Glutamatergic neuron (in vitro differentiated cells): ENCODE data around the gene STX10. TPM values are rescaled to one million over a fixed set of nuclear protein-coding genes. Genes with fewer than 3 reads are reported as not detected.

Source experiments
- DNase-seq: peaks from one replicate; pipeline ENCODE4 v3.0.0; 2022
- H3K27ac Mint-ChIP-seq: one replicate; pipeline ENCODE4 v1.8.0; 2020; ENCODE audit warnings: mild to moderate bottlenecking, mixed read lengths, inconsistent platforms; ENCODE audit not compliant: unreplicated experiment
- H3K27me3 Mint-ChIP-seq: one replicate; pipeline ENCODE4 v1.8.0; 2020; ENCODE audit warnings: mild to moderate bottlenecking, moderate library complexity, mixed read lengths, inconsistent platforms; ENCODE audit not compliant: unreplicated experiment
- H3K36me3 Mint-ChIP-seq: one replicate; pipeline ENCODE4 v1.8.0; 2020; ENCODE audit warnings: mild to moderate bottlenecking, mixed read lengths, inconsistent platforms; ENCODE audit not compliant: unreplicated experiment
- H3K4me1 Mint-ChIP-seq: one replicate; pipeline ENCODE4 v1.8.0; 2020; ENCODE audit warnings: mild to moderate bottlenecking, low read depth, mixed read lengths, inconsistent platforms; ENCODE audit not compliant: unreplicated experiment
- H3K4me3 Mint-ChIP-seq: one replicate; pipeline ENCODE4 v1.8.0; 2020; ENCODE audit warnings: mild to moderate bottlenecking, mixed read lengths, inconsistent platforms; ENCODE audit not compliant: unreplicated experiment
- H3K9me3 Mint-ChIP-seq: one replicate; pipeline ENCODE4 v1.8.0; 2020; ENCODE audit warnings: mild to moderate bottlenecking, moderate library complexity, mixed read lengths, inconsistent platforms; ENCODE audit not compliant: unreplicated experiment
- CTCF ChIP-seq: fragments of 200-600 bp; sonication (generic); IDR thresholded peaks from one replicate; pipeline ENCODE4 v1.5.0; 2021; ENCODE audit not compliant: partially characterized antibody, unreplicated experiment
- total RNA-seq: library from RNA; stranded (reverse); fragmentation: NEBNext Ultra II Directional; extraction: Animal tissue kit (Norgen Biotek cat#: 25700); gene quantifications from one replicate; pipeline ENCODE4 v1.2.1, GENCODE V29; 2021; ENCODE audit not compliant: unreplicated experiment

STX10 gene
- total RNA-seq, 1 donor from 2014 or later = 17.2 TPM

DNA sequence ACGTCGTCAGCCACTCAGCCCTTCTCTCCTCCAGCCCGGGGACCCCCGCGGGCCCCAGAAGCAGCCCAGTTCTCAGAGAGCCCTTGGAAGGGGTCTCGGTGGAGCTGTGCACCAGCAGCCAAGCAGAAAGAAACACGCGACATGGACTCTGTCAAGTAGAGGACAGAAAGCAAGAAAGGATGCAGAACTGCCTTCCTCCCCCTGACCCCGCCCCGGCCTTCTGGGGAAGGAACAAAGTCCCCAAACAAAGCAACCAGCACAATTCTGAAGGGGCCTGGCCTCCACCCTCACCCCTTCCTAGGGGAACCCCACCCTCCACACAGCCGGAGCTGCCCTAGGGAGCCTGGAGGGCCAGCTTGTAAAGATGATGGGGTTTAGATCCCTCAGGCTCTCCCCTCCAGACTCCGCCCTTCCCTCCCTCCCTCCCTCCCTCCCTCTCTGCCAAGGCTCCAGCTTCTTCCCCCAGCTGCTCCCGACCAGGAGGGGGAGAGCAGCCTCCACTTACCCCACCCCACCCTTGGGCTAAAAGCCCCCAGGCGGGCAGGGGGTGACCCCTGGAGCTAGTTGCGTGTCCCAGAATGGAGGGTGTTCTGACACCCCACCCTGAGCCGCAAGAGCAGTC lies 55.3 kb downstream of the STX10 start:
- no peak for TF ChIP-seq CTCF
- H3K27ac Mint-ChIP-seq = peak overlapping the region; percentile 75
- peaks cover 4% of the 10 kb centered on the region for H3K9me3 Mint-ChIP-seq
- peak; percentile 53 for DNase-seq
- peaks cover 10% of the 10 kb centered on the region for H3K4me1 Mint-ChIP-seq
- peak overlapping the region; percentile 75 for H3K4me3 Mint-ChIP-seq
- no peaks in the 10 kb centered on the region for H3K36me3 Mint-ChIP-seq
- H3K27me3 Mint-ChIP-seq = peaks cover 5% of the 10 kb centered on the region

- H3K4me3 Mint-ChIP-seq = no peak overlapping the region
- DNase-seq = no peak
- no peak overlapping the region for H3K27ac Mint-ChIP-seq
- no peaks in the 10 kb centered on the region for H3K36me3 Mint-ChIP-seq
- peaks cover 4% of the 10 kb centered on the region for H3K9me3 Mint-ChIP-seq
- peaks cover 4% of the 10 kb centered on the region for H3K27me3 Mint-ChIP-seq
- H3K4me1 Mint-ChIP-seq = peaks cover 10% of the 10 kb centered on the region
- peak; percentile 69 for TF ChIP-seq CTCF
Observed at GRCh38 chr19:13094106-13094504, 56.1 kb downstream of the STX10 start.

Other genes with a start within 250 kb of the STX10 start
- 0.59 TPM for gene SYCE2, start 231.1 kb downstream of the STX10 start, total RNA-seq
- 71.6 TPM for gene FARSA, start 216.7 kb downstream of the STX10 start, total RNA-seq
- gene CALR, start 211.8 kb downstream of the STX10 start, total RNA-seq = 543 TPM
- gene RAD23A, start 204.5 kb downstream of the STX10 start, total RNA-seq = 62.1 TPM
- gene GADD45GIP1, start 193.2 kb downstream of the STX10 start, total RNA-seq = 28.8 TPM
- 0.44 TPM for gene DAND5, start 180.8 kb downstream of the STX10 start, total RNA-seq
- gene NFIX, start 154.9 kb downstream of the STX10 start, total RNA-seq = 2.4 TPM
- gene LYL1, start 47.5 kb downstream of the STX10 start, total RNA-seq = 1.3 TPM
- 29.2 TPM for gene TRMT1, start 33.6 kb downstream of the STX10 start, total RNA-seq
- 68.6 TPM for gene NACC1, start 32.1 kb downstream of the STX10 start, total RNA-seq
- 109 TPM for gene IER2, start within 50 bp of the STX10 start, total RNA-seq